ACC112 (cell line): ENCODE measurements around the gene ANKFN1.
A peak's percentile ranks its signal among the peaks of the same experiment; 100 is the strongest.

Experiments used
- H2AFZ ChIP-seq: fragments of 200-600 bp; sonication (generic); one replicate; pipeline ENCODE4 v1.6.0; 2017; ENCODE audit warnings: antibody characterized with exemption, low read length; ENCODE audit not compliant: unreplicated experiment
- H3K27ac ChIP-seq: fragments of 200-600 bp; sonication (generic); 2 replicates; pipeline ENCODE4 v1.5.1; 2014; ENCODE audit warnings: low read depth, mild to moderate bottlenecking, antibody characterized with exemption, low read length, moderate library complexity
- H3K27me3 ChIP-seq: fragments of 200-600 bp; sonication (generic); 2 replicates; pipeline ENCODE4 v1.6.1; 2014; ENCODE audit warnings: mild to moderate bottlenecking, antibody characterized with exemption, low read length, moderate library complexity, mixed read lengths; ENCODE audit not compliant: insufficient read depth
- H3K36me3 ChIP-seq: fragments of 200-600 bp; sonication (generic); 2 replicates; pipeline ENCODE4 v1.6.1; 2016; ENCODE audit warnings: mild to moderate bottlenecking, antibody characterized with exemption, low read length, moderate library complexity, mixed read lengths; ENCODE audit not compliant: insufficient read depth
- H3K4me1 ChIP-seq: fragments of 200-600 bp; sonication (generic); one replicate; pipeline ENCODE4 v1.6.1; 2016; ENCODE audit warnings: low read length, mixed read lengths; ENCODE audit not compliant: insufficient read depth, unreplicated experiment, control insufficient read depth
- H3K4me3 ChIP-seq: fragments of 200-600 bp; sonication (generic); 2 replicates; pipeline ENCODE4 v1.5.1; 2014; ENCODE audit warnings: mild to moderate bottlenecking, low read depth, low read length
- H3K79me2 ChIP-seq: fragments of 200-600 bp; sonication (generic); one replicate; pipeline ENCODE4 v1.6.0; 2016; ENCODE audit warnings: low read length; ENCODE audit not compliant: control insufficient read depth, unreplicated experiment, insufficient read depth

The ANKFN1 gene

GRCh38 chr17:56146534-56146933, 6.7 kb upstream of the ANKFN1 start:
- Histone ChIP-seq H3K36me3 (no peaks in the 10 kb centered on the region), H3K27ac (no peak overlapping the region), H3K4me3 (no peak overlapping the region), H3K79me2 (no peaks in the 10 kb centered on the region), H2AFZ (no peak overlapping the region), H3K4me1 (peaks cover 18% of the 10 kb centered on the region), H3K27me3 (no peaks in the 10 kb centered on the region)

GRCh38 chr17:56148333-56148732, 4.9 kb upstream of the ANKFN1 start:
- Histone ChIP-seq H3K27me3 (no peaks in the 10 kb centered on the region), H2AFZ (no peak overlapping the region), H3K36me3 (no peaks in the 10 kb centered on the region), H3K79me2 (no peaks in the 10 kb centered on the region), H3K27ac (no peak overlapping the region), H3K4me1 (peaks cover 4% of the 10 kb centered on the region), H3K4me3 (no peak overlapping the region)

- Histone ChIP-seq H3K79me2 (no peaks in the 10 kb centered on the region), H2AFZ (no peak overlapping the region), H3K36me3 (no peaks in the 10 kb centered on the region), H3K27ac (no peak overlapping the region), H3K4me1 (peaks cover 4% of the 10 kb centered on the region), H3K4me3 (no peak overlapping the region), H3K27me3 (no peaks in the 10 kb centered on the region)
Measured at GRCh38 chr17:56149266-56150036, 3.8 kb upstream of the ANKFN1 start.

DNA sequence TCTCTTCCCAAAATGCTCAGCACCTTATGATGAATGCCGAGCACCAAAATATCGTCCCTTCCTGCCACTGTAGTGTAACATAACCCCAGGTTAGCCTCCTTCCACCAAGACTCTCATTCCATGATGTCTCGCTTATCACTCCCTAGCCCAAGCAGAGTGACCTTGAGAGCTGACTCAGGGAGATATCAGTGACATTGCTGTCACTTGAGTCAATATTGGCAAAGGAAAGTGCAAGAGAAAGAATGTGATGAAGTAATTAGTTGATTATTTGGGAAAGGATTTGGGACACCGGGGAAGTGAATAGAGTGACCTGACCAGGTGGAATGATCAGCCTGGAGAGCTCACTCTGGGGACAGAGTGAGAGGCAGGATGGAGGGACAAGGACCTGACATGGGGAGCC, 2.6 kb upstream of the ANKFN1 start:
- no peak overlapping the region for H3K27ac ChIP-seq
- H3K36me3 ChIP-seq = no peaks in the 10 kb centered on the region
- H3K4me1 ChIP-seq = peaks cover 4% of the 10 kb centered on the region
- no peak overlapping the region for H2AFZ ChIP-seq
- no peaks in the 10 kb centered on the region for H3K27me3 ChIP-seq
- H3K4me3 ChIP-seq = no peak overlapping the region
- no peaks in the 10 kb centered on the region for H3K79me2 ChIP-seq

- no peak overlapping the region for H2AFZ ChIP-seq
- no peak overlapping the region for H3K27ac ChIP-seq
- H3K4me3 ChIP-seq = no peak overlapping the region
- H3K4me1 ChIP-seq = no peaks in the 10 kb centered on the region
- H3K27me3 ChIP-seq = no peaks in the 10 kb centered on the region
- no peaks in the 10 kb centered on the region for H3K36me3 ChIP-seq
- no peaks in the 10 kb centered on the region for H3K79me2 ChIP-seq
Measured at GRCh38 chr17:56157845-56158244, 4.6 kb downstream of the ANKFN1 start.

DNA sequence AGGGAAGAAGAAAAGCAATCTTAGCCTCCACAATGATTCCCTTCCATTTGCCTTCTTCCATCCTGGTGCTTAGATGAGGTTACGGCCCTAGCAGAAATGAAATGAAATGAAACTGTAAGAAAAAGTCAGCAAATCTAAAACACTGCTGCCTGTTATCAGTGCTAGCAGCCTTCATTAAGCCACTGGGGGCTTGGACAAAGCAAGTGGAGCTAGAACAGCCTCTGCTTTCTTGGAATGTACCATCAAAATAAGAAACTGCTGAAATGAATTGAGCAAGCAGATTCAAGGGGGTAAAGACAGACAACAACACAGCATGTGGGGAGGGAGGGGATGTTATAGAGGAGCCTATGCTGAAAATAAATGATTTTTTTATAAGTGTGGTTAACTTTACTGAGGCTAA, 5.1 kb downstream of the ANKFN1 start:
- Histone ChIP-seq H3K36me3 (no peaks in the 10 kb centered on the region), H3K4me3 (no peak overlapping the region), H3K27ac (no peak overlapping the region), H3K79me2 (no peaks in the 10 kb centered on the region), H3K27me3 (no peaks in the 10 kb centered on the region), H3K4me1 (peaks cover 2% of the 10 kb centered on the region), H2AFZ (no peak overlapping the region)

DNA sequence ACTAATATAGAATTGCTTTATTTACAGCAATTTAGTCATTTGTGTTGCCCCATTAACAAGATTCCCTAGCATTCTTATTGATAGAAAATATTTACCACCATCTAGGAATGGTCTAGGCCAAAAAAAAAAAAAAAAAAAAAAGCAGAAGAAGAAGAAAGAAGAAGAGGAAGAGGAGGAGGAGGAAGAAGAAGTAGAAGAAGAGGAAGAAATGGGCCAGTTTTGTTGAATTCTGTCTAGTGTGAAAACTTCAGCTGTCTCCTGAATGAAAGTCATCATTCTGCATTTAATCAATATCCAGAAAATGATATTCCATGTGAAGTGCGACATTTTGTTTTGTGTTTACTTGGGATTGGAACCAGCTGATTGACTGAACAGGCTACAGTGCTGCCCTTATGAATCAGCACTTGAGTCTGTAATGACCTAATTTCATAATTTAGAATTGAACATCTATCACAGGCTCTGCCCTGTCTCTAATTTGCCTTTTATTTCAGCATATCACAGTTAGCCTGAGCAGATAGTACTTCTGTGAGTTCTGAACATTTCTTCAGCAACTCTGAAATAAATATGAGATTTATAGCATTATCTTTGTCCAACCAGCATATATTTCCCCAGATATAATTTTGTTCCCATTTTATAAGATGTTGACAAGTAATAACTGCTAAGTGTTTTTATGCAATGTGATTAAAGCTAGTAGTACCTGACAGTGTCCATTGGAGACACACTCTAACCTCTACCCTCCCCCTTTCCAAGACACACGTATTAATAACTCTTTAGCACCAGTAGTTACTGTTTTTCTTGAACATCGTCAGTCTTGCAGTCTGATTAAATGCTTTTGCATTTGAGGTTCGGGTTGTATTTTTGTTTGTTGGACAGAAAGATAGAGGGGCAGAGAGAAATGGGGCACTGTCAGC, 5.9 kb downstream of the ANKFN1 start:
- Histone ChIP-seq H3K4me3 (no peak overlapping the region), H3K27me3 (no peaks in the 10 kb centered on the region), H2AFZ (no peak overlapping the region), H3K36me3 (no peaks in the 10 kb centered on the region), H3K27ac (no peak overlapping the region), H3K79me2 (no peaks in the 10 kb centered on the region), H3K4me1 (peaks cover 10% of the 10 kb centered on the region)

- H3K4me1 ChIP-seq = peaks cover 18% of the 10 kb centered on the region
- H3K36me3 ChIP-seq = no peaks in the 10 kb centered on the region
- H3K4me3 ChIP-seq = no peak overlapping the region
- no peaks in the 10 kb centered on the region for H3K79me2 ChIP-seq
- H3K27ac ChIP-seq = no peak overlapping the region
- H3K27me3 ChIP-seq = no peaks in the 10 kb centered on the region
- H2AFZ ChIP-seq = no peak overlapping the region
Measured at GRCh38 chr17:56159826-56160380, 6.6 kb downstream of the ANKFN1 start.

DNA sequence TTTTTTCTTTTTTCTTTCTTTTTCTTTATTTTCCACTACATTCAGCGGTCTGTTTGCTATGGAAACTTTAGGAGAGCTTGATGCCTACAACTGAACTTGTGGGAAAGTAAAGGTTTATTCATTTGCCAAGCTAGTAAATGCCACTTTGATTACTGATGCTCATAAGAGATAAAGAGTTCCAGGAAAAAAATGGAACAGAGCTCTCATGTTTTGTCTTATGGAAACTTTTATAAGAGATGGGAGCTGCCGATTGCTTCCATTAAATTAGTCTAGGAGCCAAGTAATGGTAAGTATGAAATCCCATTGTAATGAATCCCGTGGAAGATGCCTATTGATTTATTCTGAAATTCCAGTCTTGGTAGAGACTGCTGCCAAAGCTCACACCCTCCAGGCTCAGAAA, 7.1 kb downstream of the ANKFN1 start:
- no peaks in the 10 kb centered on the region for H3K79me2 ChIP-seq
- H3K36me3 ChIP-seq = no peaks in the 10 kb centered on the region
- H3K27me3 ChIP-seq = no peaks in the 10 kb centered on the region
- no peak overlapping the region for H2AFZ ChIP-seq
- H3K27ac ChIP-seq = no peak overlapping the region
- H3K4me1 ChIP-seq = peaks cover 23% of the 10 kb centered on the region
- no peak overlapping the region for H3K4me3 ChIP-seq

DNA sequence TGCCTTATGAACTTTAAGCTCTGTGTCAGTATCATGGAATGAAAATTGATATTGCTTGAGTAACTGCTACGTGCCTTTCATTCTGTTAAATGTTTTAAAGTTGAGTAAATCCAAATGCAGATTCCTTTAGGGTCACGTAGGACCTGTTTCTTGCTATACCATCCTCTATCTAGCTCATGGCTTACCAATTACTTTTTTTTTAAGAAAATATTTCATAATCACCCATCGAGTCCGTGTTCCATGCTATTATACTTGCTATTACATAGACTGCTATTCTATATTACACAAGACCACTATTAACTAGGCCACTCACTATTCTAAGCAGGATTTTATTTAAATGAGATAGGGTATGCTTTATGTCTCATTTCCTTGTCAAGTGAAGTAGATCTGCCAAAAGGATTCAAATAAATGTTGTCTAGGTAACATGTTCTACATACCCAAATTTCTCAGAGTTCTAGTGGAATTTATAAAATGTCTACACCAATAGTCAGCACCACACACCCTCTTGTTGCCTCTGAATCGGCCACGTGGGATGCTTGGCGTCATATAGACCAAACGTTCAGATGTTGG, 11.9 kb downstream of the ANKFN1 start:
- peaks cover 29% of the 10 kb centered on the region for H3K4me1 ChIP-seq
- H2AFZ ChIP-seq = peak overlapping the region; percentile 68
- H3K36me3 ChIP-seq = no peaks in the 10 kb centered on the region
- no peaks in the 10 kb centered on the region for H3K79me2 ChIP-seq
- H3K27ac ChIP-seq = peak overlapping the region; percentile 91
- H3K27me3 ChIP-seq = no peaks in the 10 kb centered on the region
- H3K4me3 ChIP-seq = no peak overlapping the region
